Kidney epithelial cell (primary cell): Measurements from ENCODE around the gene TMC8. TPM values are rescaled to one million over a fixed set of nuclear protein-coding genes. Genes with fewer than 3 reads are reported as not detected.

Source experiments
- DNase-seq: peaks from one replicate; pipeline ENCODE4 v3.0.0-alpha.2; 2010; ENCODE audit warnings: low read depth
- H3K27me3 ChIP-seq: 2 replicates; pipeline ENCODE4 v1.6.0; 2011; ENCODE audit warnings: low read length; ENCODE audit not compliant: control insufficient read depth, insufficient read depth
- H3K36me3 ChIP-seq: 2 replicates; pipeline ENCODE4 v1.5.1; 2011; ENCODE audit warnings: low read length; ENCODE audit not compliant: control insufficient read depth, insufficient read depth
- H3K4me3 ChIP-seq: 2 replicates; pipeline ENCODE4 v1.5.1; 2011; ENCODE audit warnings: low read depth, mild to moderate bottlenecking, control low read depth, low read length
- total RNA-seq: library from RNA; depleted of rRNA; stranded (reverse); fragments of >200 nt; gene quantifications from 2 replicates; pipeline ENCODE4 v1.2.3, GENCODE V29; 2015
- TF ChIP-seq, protein P1 (sequence below): IDR thresholded peaks from 2 replicates; pipeline ENCODE4 v1.5.1; 2011; ENCODE audit warnings: mild to moderate bottlenecking, moderate library complexity, low read length, control low read depth, inconsistent platforms; ENCODE audit not compliant: insufficient read depth, poor library complexity, severe bottlenecking

TMC8 gene
- total RNA-seq, 1 donor from 2014 or later, result 6.4 TPM

DNA sequence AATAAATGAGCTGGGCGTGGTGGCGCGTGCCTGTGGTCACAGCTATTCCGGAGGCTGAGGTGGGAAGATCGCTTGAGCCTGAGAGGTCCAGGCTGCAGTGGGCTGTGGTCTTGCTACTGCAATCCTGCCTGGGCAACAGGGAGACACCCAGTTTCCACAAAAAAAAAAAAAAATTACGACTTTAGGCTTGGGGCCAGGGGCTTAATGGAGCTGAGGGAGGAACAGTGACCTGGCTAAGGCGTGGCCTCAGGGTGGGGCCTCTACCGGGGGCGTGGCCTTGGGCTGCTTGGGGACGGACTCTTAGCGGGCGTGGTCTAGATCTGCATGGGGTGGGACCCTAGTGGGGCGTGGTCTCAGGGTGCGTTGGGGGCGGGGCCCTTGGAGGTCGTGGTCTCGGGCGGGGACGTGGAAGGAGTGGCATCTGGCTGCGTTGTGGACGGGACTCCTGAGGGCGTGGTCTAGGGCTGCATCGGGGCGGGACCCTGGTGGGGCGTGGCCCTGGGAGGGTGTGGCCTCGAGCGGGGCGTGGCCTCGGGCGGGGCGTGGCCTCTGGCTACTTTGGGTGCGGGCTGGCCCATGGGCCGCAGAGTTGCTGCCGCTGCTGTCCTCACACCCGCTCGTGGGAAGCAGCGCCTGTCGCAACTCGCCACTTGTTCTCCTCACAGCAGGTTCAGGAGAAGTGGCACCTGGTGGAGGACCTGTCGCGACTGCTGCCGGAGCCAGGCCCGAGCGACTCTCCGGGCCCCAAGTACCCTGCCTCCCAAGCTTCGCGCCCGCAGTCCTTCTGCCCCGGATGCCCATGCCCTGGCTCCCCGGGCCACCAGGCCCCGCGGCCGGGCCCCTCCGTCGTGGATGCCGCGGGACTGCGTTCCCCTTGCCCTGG lies 9.8 kb downstream of the TMC8 start:
- Histone ChIP-seq H3K36me3 (no peaks in the 10 kb centered on the region), H3K4me3 (no peak overlapping the region), H3K27me3 (peaks cover 2% of the 10 kb centered on the region)
- no peak for DNase-seq
- TF ChIP-seq, protein P1, sequence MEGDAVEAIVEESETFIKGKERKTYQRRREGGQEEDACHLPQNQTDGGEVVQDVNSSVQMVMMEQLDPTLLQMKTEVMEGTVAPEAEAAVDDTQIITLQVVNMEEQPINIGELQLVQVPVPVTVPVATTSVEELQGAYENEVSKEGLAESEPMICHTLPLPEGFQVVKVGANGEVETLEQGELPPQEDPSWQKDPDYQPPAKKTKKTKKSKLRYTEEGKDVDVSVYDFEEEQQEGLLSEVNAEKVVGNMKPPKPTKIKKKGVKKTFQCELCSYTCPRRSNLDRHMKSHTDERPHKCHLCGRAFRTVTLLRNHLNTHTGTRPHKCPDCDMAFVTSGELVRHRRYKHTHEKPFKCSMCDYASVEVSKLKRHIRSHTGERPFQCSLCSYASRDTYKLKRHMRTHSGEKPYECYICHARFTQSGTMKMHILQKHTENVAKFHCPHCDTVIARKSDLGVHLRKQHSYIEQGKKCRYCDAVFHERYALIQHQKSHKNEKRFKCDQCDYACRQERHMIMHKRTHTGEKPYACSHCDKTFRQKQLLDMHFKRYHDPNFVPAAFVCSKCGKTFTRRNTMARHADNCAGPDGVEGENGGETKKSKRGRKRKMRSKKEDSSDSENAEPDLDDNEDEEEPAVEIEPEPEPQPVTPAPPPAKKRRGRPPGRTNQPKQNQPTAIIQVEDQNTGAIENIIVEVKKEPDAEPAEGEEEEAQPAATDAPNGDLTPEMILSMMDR, result no peak

DNA sequence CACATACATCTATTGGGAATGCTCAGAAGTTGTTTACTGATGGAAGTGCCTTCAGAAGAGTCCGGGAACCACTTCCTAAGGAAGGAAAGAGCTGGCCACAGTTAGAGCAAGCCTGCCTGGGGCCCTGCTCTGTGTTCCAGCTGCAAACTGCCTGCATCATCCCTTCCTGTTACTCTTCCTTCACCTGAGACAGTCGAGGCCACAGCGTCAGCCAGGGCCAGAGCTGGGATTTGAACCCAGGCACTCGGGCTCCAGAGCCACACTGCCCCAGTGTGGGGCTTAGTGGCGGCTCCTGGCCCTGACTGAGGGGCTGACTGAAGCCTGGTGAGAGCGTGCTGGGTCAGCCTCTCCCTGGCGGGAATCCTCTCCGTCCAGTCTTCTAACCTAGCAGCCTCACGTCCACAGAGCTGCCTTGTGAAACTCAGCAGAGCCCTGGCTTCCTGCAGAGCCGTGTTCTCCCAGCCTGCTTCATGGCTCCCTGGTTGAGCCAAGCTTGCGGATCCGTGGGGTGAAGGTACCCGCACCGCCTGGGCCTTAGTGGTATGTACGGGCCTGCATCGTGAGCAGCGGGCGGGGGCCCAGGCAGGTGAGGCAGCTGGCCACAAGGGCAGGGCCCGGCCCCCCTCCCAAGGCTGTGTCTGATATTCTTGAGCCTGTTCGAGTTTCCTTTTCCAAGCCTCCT lies 11.0 kb downstream of the TMC8 start:
- no peaks in the 10 kb centered on the region for H3K27me3 ChIP-seq
- no peak overlapping the region for H3K4me3 ChIP-seq
- H3K36me3 ChIP-seq, result no peaks in the 10 kb centered on the region
- DNase-seq, result no peak
- TF ChIP-seq, protein P1, result no peak

DNA sequence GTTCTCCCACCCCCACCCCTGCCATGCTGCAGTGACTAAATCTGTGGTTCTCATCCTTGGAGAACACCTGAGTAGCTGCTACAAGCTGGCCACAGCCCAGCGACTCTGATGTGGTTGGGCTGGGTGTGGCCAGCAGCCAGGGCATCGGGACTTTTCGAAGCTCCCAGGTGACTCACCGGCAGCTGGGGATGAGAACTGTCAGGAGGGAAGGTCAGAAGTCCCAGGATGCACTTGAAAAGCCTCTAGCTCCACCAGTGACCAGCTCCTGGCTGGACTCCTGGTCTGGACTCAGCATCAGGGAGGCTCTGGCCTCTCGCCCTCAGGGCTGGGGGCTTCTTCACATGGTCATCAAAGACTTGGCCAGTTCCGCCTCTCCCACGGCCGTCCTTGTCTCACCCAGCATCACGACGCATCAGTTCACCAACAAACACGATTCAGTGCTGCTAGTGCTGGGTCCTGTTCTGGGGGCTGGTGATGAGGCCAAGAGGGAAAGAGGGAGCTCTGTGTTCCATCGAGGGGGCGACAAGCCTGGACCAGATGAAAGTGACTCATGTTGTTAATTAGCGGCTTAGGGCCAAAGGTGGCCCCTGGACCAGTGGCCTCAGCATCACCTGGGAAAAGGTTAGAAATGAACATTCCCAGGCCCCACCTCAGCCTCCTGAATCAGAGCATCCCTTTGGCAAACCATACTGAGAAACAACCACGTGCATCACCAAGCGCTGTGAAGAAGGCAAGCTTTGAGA lies 11.7 kb downstream of the TMC8 start:
- H3K27me3 ChIP-seq, result no peaks in the 10 kb centered on the region
- H3K36me3 ChIP-seq, result no peaks in the 10 kb centered on the region
- DNase-seq, result peak; percentile 93
- TF ChIP-seq, protein P1, result no peak
- H3K4me3 ChIP-seq, result no peak overlapping the region

DNA sequence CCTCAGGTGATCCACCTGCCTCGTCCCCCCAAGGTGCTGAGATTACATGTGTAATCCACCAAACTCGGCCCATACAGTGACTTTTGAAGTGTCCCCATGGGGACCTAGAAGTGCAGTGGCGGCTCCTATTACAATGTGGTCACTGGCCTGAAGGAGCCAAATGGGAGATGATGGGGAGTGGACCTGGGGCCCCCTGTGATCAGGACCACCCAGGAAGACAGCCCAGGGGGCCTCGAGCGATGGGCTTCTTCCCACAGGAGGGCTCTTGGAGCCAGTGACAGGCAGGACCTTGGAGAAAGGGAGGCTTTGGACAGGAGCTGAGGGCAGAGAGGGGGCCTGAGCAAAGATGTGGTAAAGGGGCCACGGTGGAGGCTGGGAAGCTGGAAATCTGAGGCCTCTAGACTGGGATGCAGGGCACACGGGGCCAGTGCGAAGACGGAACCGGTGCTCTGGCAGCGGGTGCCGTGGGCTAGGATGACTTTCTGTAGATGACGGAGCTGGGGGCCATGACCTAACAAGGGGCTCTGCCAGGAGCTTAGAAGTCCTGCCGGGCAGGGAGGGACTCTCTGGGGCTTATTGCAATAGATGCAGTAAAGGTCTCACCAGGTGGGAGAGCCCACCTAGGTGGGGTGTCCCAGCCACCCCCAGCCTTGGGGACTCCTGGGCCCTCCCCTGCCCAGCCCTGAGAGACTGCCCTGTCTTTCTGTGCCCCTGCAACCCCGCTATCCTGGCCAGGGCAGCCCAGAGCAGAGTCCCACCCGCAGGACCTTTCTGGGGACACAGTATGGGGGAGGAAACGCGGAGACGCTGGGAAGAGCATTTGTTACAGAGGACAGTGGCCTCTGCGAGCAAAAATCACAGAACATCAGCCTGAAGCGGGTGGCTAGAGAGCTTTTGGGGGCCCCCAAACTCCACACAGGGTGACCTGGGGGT lies 12.9 kb downstream of the TMC8 start:
- no peaks in the 10 kb centered on the region for H3K36me3 ChIP-seq
- H3K27me3 ChIP-seq, result no peaks in the 10 kb centered on the region
- H3K4me3 ChIP-seq, result no peak overlapping the region
- no peak for DNase-seq
- TF ChIP-seq, protein P1, result no peak

DNA sequence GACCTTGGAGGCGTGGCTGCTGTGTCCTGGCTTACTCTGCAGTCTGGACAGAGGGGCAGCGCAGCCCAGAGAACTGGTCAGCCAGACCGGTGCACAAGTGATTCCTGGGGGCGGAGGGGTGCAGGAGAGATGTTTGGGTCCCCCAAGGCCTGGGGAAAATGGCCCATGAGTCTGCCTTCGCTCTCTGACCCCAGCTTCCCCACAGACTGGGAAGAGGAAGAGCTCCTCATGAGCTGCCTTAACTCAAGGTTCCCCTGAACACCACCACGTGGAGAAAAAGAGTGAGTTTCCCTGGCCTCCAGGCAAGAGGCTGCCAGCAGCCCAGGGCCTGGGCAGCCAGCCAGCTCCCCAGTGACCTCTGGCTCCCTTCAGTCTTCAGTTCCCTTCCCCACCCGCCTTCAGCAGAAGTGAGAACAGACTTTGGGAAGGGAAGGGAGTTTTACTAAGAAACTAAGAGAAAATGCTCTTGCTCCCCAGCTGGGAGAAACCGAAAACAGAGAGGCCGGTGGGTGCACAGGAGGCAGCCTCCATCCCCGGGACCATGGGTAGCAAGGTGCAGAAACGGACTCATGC lies 13.7 kb downstream of the TMC8 start:
- DNase-seq, result no peak
- Histone ChIP-seq H3K4me3 (no peak overlapping the region), H3K27me3 (no peaks in the 10 kb centered on the region), H3K36me3 (no peaks in the 10 kb centered on the region)
- TF ChIP-seq, protein P1, result no peak
